Liver (tissue), 9 donors: ENCODE measurements around the gene PGLYRP2. TPM values are rescaled to one million over a fixed set of nuclear protein-coding genes. Genes with fewer than 3 reads are reported as not detected.

Experiments
- DNase-seq: peaks from one replicate; pipeline ENCODE4 v3.0.0-alpha.2; 2017; ENCODE audit warnings: low spot score
- H3K27ac ChIP-seq, 2 donors: one replicate each; pipeline ENCODE4 v1.7.0; 2013; ENCODE audit warnings: inconsistent platforms in 2 of 2, low read length in 2 of 2, control low read depth in 1 of 2, low read depth in 1 of 2, mild to moderate bottlenecking in 1 of 2
- H3K27me3 ChIP-seq, 4 donors: one replicate each; pipeline versions ENCODE4 v1.6.1 to v1.7.0; 2013; ENCODE audit warnings: low read length in 3 of 4, inconsistent platforms in 1 of 4, mild to moderate bottlenecking in 1 of 4, moderate library complexity in 1 of 4; ENCODE audit not compliant: control insufficient read depth in 4 of 4, insufficient read depth in 4 of 4
- H3K36me3 ChIP-seq, 4 donors: one replicate each; pipeline versions ENCODE4 v1.6.1 to v1.7.0; 2013; ENCODE audit warnings: low read length in 3 of 4, mild to moderate bottlenecking in 3 of 4, low read depth in 1 of 4, moderate library complexity in 1 of 4; ENCODE audit not compliant: control insufficient read depth in 4 of 4, insufficient read depth in 3 of 4
- H3K4me1 ChIP-seq, 4 donors: one replicate each; pipeline versions ENCODE4 v1.6.1 to v1.7.0; 2013; ENCODE audit warnings: low read length in 3 of 4, mild to moderate bottlenecking in 3 of 4, moderate library complexity in 1 of 4; ENCODE audit not compliant: control insufficient read depth in 4 of 4, insufficient read depth in 4 of 4
- H3K4me3 ChIP-seq, 3 donors: one replicate each; pipeline versions ENCODE4 v1.6.1 to v1.7.0; 2013; ENCODE audit warnings: low read length in 3 of 3, control low read depth in 1 of 3, low read depth in 1 of 3, mild to moderate bottlenecking in 1 of 3
- H3K9ac ChIP-seq, 2 donors: one replicate each; pipeline ENCODE4 v1.7.0; 2013; ENCODE audit warnings: low read length in 2 of 2, mild to moderate bottlenecking in 2 of 2, moderate library complexity in 2 of 2, control low read depth in 1 of 2, low read depth in 1 of 2
- H3K9me3 ChIP-seq, 4 donors: one replicate each; pipeline versions ENCODE4 v1.6.1 to v1.7.0; 2013; ENCODE audit warnings: low read length in 3 of 4; ENCODE audit not compliant: control insufficient read depth in 4 of 4
- ATF3 ChIP-seq: IDR thresholded peaks from 2 replicates; pipeline ENCODE4 v1.6.1; 2016; ENCODE audit warnings: antibody characterized with exemption
- CTCF ChIP-seq: fragments of 150-350 bp; IDR thresholded peaks from 2 replicates; pipeline ENCODE4 v1.5.1; 2017; ENCODE audit warnings: improper control_type of control experiment, low read depth, low read length; ENCODE audit not compliant: missing input control
- FOXA1 ChIP-seq: IDR thresholded peaks from 2 replicates; pipeline ENCODE4 v1.6.1; 2016; ENCODE audit warnings: antibody characterized with exemption
- FOXA2 ChIP-seq: IDR thresholded peaks from 2 replicates; pipeline ENCODE4 v1.6.1; 2016; ENCODE audit warnings: antibody characterized with exemption
- GABPA ChIP-seq, 2 donors: IDR thresholded peaks in 1 of 2; conservative IDR thresholded peaks in 1 of 2; 2 replicates each; pipeline ENCODE4 v1.6.1; 2016; ENCODE audit warnings: antibody characterized with exemption in 2 of 2, mild to moderate bottlenecking in 1 of 2, moderate library complexity in 1 of 2
- HNF4A ChIP-seq, 2 donors: conservative IDR thresholded peaks; 2 replicates each; pipeline ENCODE4 v1.6.1; 2016; ENCODE audit warnings: antibody characterized with exemption in 2 of 2, mild to moderate bottlenecking in 2 of 2
- HNF4G ChIP-seq: IDR thresholded peaks from 2 replicates; pipeline ENCODE4 v1.6.1; 2016; ENCODE audit warnings: antibody characterized with exemption
- JUND ChIP-seq, 2 donors: IDR thresholded peaks; 2 replicates each; pipeline ENCODE4 v1.6.1; 2016; ENCODE audit warnings: antibody characterized with exemption in 2 of 2
- MAX ChIP-seq: IDR thresholded peaks from 2 replicates; pipeline ENCODE4 v1.6.1; 2016; ENCODE audit warnings: antibody characterized with exemption
- REST ChIP-seq: IDR thresholded peaks from 2 replicates; pipeline ENCODE4 v1.6.1; 2016; ENCODE audit warnings: antibody characterized with exemption, mild to moderate bottlenecking
- RXRA ChIP-seq, 2 donors: IDR thresholded peaks; 2 replicates each; pipeline ENCODE4 v1.6.1; 2017 to 2018; ENCODE audit warnings: antibody characterized with exemption in 2 of 2, mild to moderate bottlenecking in 1 of 2
- SP1 ChIP-seq: IDR thresholded peaks from 2 replicates; pipeline ENCODE4 v1.6.1; 2018; ENCODE audit warnings: antibody characterized with exemption, mild to moderate bottlenecking
- TAF1 ChIP-seq: conservative IDR thresholded peaks from 2 replicates; pipeline ENCODE4 v1.6.1; 2016; ENCODE audit warnings: antibody characterized with exemption, mild to moderate bottlenecking
- YY1 ChIP-seq: IDR thresholded peaks from 2 replicates; pipeline ENCODE4 v1.6.1; 2016; ENCODE audit warnings: antibody characterized with exemption, mild to moderate bottlenecking
- ZBTB33 ChIP-seq: IDR thresholded peaks from 2 replicates; pipeline ENCODE4 v1.6.1; 2016; ENCODE audit warnings: antibody characterized with exemption
- WGBS: extraction: QIAGEN DNeasy Blood & Tissue Kit; methylation state at CpG from one replicate; pipeline ENCODE4 v1.1.7; 2013; 5-methylcytosine and 5-hydroxymethylcytosine counted together
- polyA plus RNA-seq, 2 donors: library from polyadenylated mRNA; stranded (reverse) in 1 of 2; unstranded in 1 of 2; fragments of 200-250 nt in 1 of 2; fragments of >200 nt in 1 of 2; fragmentation: Nextera tagmentation in 1 of 2; extraction: Ambion mirVana in 1 of 2; gene quantifications; one replicate each; pipeline versions ENCODE4 v1.2.1 to v1.2.3, GENCODE V29; 2013 to 2015
- total RNA-seq, 2 donors: library from RNA; depleted of rRNA; stranded (reverse); fragments of >200 nt; gene quantifications; one replicate each; pipeline ENCODE4 v1.2.3, GENCODE V29; 2014
- donor health status: healthy.
- donor health status: healthy.
- donor health status: healthy.
- donor health status: healthy.
- donor health status: healthy.

The PGLYRP2 gene
- total and polyA plus RNA-seq, 4 donors, result 9.9 to 134 (median 92.4) TPM

- Histone ChIP-seq H3K4me3 (no peak overlapping the region), H3K9ac (no peak overlapping the region), H3K36me3 (no peaks in the 10 kb centered on the region), H3K27ac (no peak overlapping the region), H3K27me3 (no peaks in the 10 kb centered on the region), H3K4me1 (peaks cover 17 to 47% (median 40%) of the 10 kb centered on the region in 4 donors), H3K9me3 (no peaks in the 10 kb centered on the region)
- no peak for DNase-seq
- 92% methylated on average over 3 of the region's 3 CpGs for WGBS
- TF ChIP-seq ATF3 (no peak), FOXA2 (no peak), HNF4A (conservative IDR thresholded peaks at IDR 0.05) (no peak), REST (no peak), TAF1 (no peak), YY1 (no peak), FOXA1 (no peak), JUND (IDR thresholded peaks at IDR 0.05) (no peak), SP1 (no peak), CTCF (no peak), RXRA (IDR thresholded peaks at IDR 0.05) (no peak)
Observed at GRCh38 chr19:15441317-15441716, 38.0 kb downstream of the PGLYRP2 start.

GRCh38 chr19:15439821-15440641 is 39.3 kb downstream of the PGLYRP2 start:
- WGBS, result 95% methylated on average over 38 of the region's 38 CpGs
- H3K9me3 ChIP-seq, result no peaks in the 10 kb centered on the region
- no peak for DNase-seq
- no peaks in the 10 kb centered on the region for H3K27me3 ChIP-seq
- no peak overlapping the region for H3K4me3 ChIP-seq
- no peak overlapping the region for H3K9ac ChIP-seq
- H3K4me1 ChIP-seq, result peaks cover 12 to 36% (median 27%) of the 10 kb centered on the region in 4 donors
- TF ChIP-seq HNF4G, result no peak
- TF ChIP-seq ATF3, result no peak
- TF ChIP-seq ZBTB33, result no peak
- no peak for TF ChIP-seq GABPA (IDR thresholded peaks at IDR 0.05 in 1 of 2, conservative IDR thresholded peaks at IDR 0.05 in 1 of 2)
- TF ChIP-seq JUND (IDR thresholded peaks at IDR 0.05), result no peak
- TF ChIP-seq HNF4A (conservative IDR thresholded peaks at IDR 0.05), result no peak
- no peak for TF ChIP-seq FOXA1
- no peak for TF ChIP-seq FOXA2
- no peak for TF ChIP-seq REST
- no peak for TF ChIP-seq MAX
- H3K36me3 ChIP-seq, result no peaks in the 10 kb centered on the region
- H3K27ac ChIP-seq, result no peak overlapping the region
